OCI-M2 (cell line): ENCODE data around the gene PARVB.

Experiments used
- DNase-seq: peaks from one replicate; lab custom pipeline; 2025; ENCODE audit not compliant: unreplicated experiment; lab: John Stamatoyannopoulos, UW

Gene PARVB

GRCh38 chr22:44024288-44024921 is at the start of gene PARVB:
Gene PARVB, plus strand, starts transcription at chr22:44024302. Its CDS starts 38 bp downstream, at chr22:44024340.
- no peak for DNase-seq

GRCh38 chr22:43975041-43975440 is 49.1 kb upstream of the PARVB start:
- no peak for DNase-seq

DNA sequence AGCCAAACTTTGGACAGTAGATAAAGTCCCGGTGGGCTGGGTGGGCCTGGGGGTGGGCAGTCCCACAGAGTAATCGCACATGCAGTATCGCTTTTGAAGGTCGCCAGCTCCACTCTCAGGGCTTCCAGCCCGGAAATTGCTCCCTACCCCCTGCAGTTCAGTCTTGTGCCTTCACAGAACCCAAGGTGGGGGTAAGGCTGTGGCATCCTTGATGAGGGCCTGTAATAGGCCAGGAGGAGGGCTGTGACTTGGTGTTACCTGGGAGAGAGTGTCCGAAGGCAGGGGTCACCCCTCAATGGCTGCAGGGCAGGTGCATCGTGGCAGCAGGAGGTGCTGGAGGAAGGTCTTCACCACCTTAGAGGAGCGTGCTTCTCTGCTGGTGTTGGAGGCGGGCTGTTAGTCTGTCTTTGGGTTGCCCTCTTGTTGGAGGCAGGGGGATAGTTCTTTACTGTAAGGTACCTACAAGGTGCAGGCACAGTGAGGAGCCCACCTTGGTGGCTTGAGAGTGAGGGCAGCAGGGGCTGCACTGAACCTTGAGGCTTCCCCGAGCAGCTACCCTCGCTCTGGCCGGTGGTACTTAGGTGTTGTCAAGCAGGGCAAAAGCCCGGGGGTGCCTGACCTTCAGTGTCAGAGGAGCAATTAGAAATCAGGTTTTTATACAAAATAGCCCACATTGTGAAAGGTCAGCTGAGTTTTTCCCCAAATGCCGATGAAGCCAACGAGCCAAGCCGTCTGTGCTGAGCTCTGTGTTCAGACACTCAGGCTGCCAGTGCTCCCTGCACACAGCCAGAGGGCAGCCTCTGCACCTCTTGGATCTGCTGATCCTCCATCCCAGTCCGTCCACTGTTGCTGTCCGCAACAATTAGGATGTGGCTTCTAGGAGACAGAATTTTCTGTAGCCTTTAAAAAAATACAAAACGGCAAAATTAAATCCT is 47.0 kb upstream of the PARVB start:
- DNase-seq = no peak

- no peak for DNase-seq
Observed at GRCh38 chr22:43978558-43978957, 45.5 kb upstream of the PARVB start.

DNA sequence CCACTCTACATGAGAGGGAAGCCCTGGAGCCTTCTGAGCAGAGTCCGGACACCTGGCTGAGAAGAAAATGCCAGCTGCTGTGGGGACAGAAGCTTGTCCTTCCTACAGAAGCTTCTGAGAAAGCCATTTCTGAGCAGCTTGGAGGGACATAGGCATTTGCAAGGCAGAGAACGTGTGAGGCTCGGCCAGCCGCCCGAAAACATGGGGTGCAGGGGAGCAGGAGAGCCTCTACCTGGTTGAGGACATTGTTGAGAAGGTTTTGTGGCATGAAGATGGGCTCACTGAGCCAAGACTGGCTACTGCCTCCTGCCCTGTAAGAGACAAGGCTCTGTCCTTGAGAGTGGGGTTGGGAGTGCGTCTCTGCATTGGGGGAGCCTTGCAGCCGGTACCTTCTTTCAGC is 43.5 kb upstream of the PARVB start:
- DNase-seq = no peak

DNA sequence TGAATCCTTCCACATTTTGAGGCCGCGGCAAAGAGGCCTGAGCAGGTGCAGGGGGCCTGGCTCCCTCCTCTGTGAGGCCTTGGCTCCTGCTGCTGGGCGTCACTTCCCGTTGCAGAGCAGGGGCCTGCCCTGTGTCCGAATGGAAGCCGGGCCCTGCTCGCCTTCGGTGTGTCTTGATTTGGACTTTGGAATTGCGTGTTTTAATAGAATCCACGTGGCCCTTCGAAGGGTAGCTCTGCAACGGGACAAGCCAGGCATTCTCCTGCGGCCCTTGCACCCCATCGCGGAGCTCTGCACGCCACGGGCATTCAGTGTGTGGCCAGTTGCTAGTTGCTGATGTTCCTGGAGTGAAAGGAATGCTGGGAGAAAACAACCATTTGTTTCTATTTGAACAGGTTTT is 43.1 kb upstream of the PARVB start:
- no peak for DNase-seq

- DNase-seq = no peak
Observed at GRCh38 chr22:43983808-43984207, 40.3 kb upstream of the PARVB start.

- no peak for DNase-seq
Observed at GRCh38 chr22:43985532-43985931, 38.6 kb upstream of the PARVB start.

DNA sequence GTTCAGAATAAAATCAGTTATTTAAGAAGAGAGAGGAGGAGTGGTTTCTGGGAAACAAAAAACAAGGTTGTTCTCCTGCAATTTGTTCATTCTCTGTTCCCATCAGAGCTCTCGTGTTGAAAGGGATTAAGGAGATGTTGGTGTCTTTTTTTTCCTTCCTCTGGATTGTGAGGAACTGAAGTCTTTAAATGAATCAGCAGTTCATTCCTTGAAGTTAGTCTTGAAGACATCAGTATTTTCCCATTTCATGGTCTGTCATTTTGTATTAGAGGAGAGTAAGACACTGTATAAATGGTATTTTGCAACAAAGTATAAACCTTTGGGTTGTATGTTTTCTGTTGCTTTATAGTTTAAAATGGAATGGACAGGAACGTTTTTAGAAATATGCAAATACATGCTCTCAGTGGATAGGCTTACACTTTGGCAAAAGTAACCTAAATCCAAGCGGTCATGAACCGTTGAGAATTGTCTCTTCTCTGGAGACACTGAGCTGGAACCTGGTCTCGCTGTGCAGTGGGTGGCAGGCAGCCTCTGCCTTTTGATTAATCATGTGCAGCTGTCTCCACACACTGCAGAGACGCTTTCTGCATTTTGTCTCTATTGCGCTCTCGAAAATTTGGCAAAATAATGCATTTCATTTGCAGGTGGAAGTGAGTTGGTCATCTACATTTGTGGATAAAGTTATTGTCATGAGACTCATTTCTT is 35.8 kb upstream of the PARVB start:
- DNase-seq = no peak

DNA sequence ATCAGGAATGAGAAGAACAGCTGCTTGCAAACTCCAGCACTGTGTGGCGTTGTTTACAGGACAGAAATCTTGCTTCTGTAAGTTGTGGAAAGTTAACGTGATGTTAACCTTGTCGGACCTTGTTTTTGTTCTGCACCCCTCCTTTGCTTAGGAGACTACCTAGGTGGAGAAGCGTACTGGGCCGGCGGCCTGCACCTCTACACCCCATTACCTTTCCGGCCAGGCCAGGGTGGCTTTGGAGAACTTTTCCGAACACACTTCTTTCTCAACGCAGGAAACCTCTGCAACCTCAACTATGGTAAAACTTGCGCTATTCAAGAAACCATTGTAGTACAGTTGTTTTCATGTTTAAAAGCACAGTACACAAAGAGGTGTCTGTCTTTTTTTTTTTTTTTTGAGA is 35.1 kb upstream of the PARVB start:
- no peak for DNase-seq

DNA sequence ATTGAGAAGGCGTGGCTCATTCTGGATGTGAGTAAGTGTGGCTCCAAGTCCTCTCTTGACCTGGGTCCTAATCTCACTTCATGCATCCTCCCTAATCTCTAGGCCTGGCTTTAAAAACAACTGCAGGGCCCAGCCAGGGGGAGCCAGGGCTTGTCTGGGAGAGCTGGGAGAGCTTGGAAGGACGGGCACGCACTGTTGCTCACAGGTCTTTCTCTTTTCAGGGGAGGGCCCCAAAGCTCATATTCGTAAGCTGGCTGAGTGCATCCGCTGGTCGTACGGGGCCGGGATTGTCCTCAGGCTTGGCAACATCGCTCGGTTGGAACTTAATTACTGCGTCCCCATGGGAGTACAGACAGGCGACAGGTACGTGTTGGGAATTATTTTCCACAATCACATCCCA is 34.1 kb upstream of the PARVB start:
- no peak for DNase-seq

DNA sequence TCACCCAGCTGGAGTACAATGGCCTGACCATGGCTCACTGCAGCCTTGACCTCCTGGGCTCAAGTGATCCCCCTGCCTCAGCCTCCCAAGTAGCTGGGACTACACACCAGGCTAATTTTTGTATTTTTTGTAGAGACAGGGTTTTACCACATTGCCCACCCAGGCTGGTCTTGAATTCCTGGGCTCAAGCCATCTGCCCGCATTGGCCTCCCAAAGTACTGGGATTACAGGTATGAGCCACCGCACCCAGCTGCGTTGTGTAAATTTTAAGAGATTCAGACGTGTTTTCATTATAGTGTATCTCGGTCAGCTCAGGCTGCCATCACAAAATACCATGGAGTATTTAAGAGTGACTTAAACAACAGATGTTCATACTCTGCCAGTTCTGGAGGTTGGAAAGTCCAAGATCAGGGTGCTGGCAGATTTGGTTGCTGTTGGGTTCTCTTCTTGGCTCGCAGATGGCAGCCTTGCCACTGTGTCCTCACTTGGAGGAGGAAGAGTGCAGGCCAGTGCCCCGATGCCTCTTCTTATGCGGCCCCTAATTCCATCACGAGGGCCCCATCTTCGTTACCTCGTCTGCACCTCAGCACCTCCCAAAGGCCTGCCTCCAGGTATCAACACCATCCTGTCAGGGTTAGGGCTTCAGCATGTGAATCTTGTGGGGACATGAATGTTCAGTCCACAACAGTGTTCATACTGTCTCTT is 32.6 kb upstream of the PARVB start:
- no peak for DNase-seq

DNA sequence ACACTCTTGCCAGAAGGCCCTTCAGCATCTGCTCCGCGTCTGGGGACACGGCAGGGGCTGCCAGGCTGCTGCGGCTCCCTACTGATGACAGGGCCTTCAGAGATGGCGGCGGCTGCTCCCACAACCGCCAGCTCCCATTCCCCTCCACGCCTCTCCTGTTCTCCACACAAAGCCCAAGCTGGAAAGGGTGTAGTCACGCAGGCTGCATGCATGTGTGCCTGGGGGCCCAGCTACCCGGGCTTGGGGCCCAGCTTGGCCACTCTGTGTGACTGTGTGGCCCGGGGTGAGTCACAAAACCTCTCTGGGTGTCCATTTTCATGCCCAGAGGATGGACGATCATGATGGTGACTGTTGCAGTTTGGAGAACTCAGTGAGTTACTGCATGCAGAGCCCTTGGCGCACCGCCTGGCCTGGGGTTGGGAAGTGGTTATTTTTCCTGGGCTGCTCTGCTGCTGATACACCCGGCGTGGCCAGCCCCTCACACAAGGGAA is 31.7 kb upstream of the PARVB start:
- no peak for DNase-seq

GRCh38 chr22:43993072-43993760 is 30.9 kb upstream of the PARVB start:
- DNase-seq = no peak

- no peak for DNase-seq
Observed at GRCh38 chr22:43994006-43994405, 30.1 kb upstream of the PARVB start.

GRCh38 chr22:43994416-43994815 is 29.7 kb upstream of the PARVB start:
- DNase-seq = no peak

GRCh38 chr22:43995057-43995685 is 28.9 kb upstream of the PARVB start:
- no peak for DNase-seq

DNA sequence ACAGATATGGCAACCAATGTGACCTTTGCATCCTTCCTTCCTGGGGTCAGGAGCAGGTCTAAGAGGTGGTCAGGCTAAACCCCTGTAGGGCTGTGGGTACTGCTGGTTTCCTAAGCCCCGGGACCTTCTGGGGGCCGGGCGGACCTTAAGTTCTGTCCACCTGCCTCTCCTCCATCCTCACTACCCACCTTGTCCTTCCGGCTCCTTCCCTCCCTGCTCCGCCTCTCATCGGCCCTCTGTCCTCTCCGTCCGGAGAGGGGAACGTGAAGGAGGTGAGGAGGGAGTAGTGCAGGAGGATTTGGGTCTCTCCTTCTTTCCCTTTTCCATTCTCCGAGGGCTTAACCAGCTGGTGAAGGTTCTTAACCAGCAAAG is 28.3 kb upstream of the PARVB start:
- DNase-seq = no peak

- no peak for DNase-seq
Observed at GRCh38 chr22:43996170-43996980, 27.7 kb upstream of the PARVB start.
